GM19468 (cell line): ENCODE results near the gene BDKRB2.
"Not testable (repeated sequence)": the region's sequence is repeated elsewhere in the genome, so short reads cannot be mapped to it uniquely, and the experiment has no call there.

Source experiments
- ATAC-seq: cut with Tn5 transposase; IDR thresholded peaks from one replicate; pipeline ENCODE4 v1.9.1; 2021; ENCODE audit warnings: mild to moderate bottlenecking, moderate library complexity, moderate number of reproducible peaks; ENCODE audit not compliant: unreplicated experiment; ENCODE audit errors: extremely low read depth

Gene BDKRB2

GRCh38 chr14:96217376-96217913 is 12.8 kb downstream of the BDKRB2 start:
- no peak for ATAC-seq

- ATAC-seq: no peak
Measured at GRCh38 chr14:96221109-96221650, 16.5 kb downstream of the BDKRB2 start.

- no peak for ATAC-seq
Measured at GRCh38 chr14:96221841-96222240, 17.2 kb downstream of the BDKRB2 start.

GRCh38 chr14:96224480-96225096 is 19.9 kb downstream of the BDKRB2 start:
- ATAC-seq: no peak

GRCh38 chr14:96225213-96225612 is 20.6 kb downstream of the BDKRB2 start:
- ATAC-seq: no peak

- ATAC-seq: no peak
Measured at GRCh38 chr14:96225745-96226151, 21.1 kb downstream of the BDKRB2 start.

- ATAC-seq: no peak
Measured at GRCh38 chr14:96227428-96227827, 22.8 kb downstream of the BDKRB2 start.

- no peak for ATAC-seq
Measured at GRCh38 chr14:96229315-96229714, 24.7 kb downstream of the BDKRB2 start.

GRCh38 chr14:96231056-96231455 is 26.4 kb downstream of the BDKRB2 start:
- no peak for ATAC-seq

GRCh38 chr14:96231526-96232130 is 27.0 kb downstream of the BDKRB2 start:
- ATAC-seq: no peak

- ATAC-seq: no peak
Measured at GRCh38 chr14:96232506-96232905, 27.9 kb downstream of the BDKRB2 start.

GRCh38 chr14:96233661-96234060 is 29.0 kb downstream of the BDKRB2 start:
- ATAC-seq: no peak

- no peak for ATAC-seq
Measured at GRCh38 chr14:96235426-96235825, 30.8 kb downstream of the BDKRB2 start.

GRCh38 chr14:96237641-96238040 is 33.0 kb downstream of the BDKRB2 start:
- no peak for ATAC-seq

GRCh38 chr14:96238676-96239265 is 34.1 kb downstream of the BDKRB2 start:
- ATAC-seq: no peak

- ATAC-seq: no peak
Measured at GRCh38 chr14:96239711-96240141, 35.1 kb downstream of the BDKRB2 start.

GRCh38 chr14:96240641-96241040 is 36.0 kb downstream of the BDKRB2 start:
- ATAC-seq: no peak

GRCh38 chr14:96242126-96242525 is 37.5 kb downstream of the BDKRB2 start:
- no peak for ATAC-seq

- ATAC-seq: no peak
Measured at GRCh38 chr14:96243785-96244184, 39.1 kb downstream of the BDKRB2 start.

GRCh38 chr14:96245074-96245473 is 40.4 kb downstream of the BDKRB2 start:
- not testable (repeated sequence) for ATAC-seq
